Measurements from ENCODE around the gene MTHFR. TPM values are rescaled to one million over a fixed set of nuclear protein-coding genes. Genes with fewer than 3 reads are reported as not detected.

MTHFR gene
- total RNA-seq, 1 donor from 2014 or later = 13.0 TPM

DNA sequence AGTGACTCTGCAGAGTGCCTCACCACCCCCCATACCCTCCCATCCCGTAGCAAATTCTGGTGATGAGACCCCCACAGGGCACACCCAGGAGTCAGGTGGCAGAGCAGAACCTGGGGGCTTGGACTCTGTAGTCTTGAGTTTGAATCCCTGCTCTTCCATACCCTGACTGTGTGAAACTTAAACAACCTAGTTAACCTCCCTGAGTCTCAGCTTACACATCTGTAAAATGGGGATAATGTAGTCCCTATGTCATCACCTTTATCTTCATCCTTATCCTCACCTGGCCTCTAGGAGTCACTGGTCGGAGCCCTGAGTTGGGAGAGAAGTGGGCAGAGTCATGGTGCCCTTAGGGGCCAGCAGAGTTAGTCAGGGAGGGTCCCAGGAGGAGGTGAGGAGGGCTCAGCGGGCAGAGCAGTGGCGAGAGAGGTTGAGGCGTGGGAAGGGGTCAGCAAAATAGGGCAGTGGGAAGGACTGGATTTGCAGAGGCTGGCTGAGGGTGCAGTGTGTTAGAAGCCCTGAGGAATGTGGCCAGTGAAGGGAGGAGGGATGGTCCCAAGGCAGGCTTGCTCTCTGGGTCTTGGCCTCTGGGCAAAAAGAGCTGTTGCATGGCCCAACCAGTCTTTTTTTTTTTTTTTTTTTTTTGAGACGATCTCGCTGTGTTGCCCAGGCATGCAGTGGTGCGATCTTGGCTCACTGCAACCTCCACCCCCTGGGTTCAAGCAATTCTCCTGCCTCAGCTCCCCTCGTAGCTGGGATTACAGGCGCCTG lies 25.2 kb downstream of the MTHFR start:
- Mint-ChIP-seq H3K27me3 (ENCODE audit: low read depth, unreplicated experiment) (peaks cover 14% of the 10 kb centered on the region), H3K36me3 (ENCODE audit: low read depth, unreplicated experiment) (no peaks in the 10 kb centered on the region), H3K4me3 (ENCODE audit: unreplicated experiment) (no peak overlapping the region), H3K27ac (ENCODE audit: unreplicated experiment) (no peak overlapping the region), H3K9me3 (ENCODE audit: unreplicated experiment) (no peaks in the 10 kb centered on the region), H3K4me1 (ENCODE audit: low read depth, unreplicated experiment) (no peaks in the 10 kb centered on the region)
- Histone ChIP-seq H3K36me3 (ENCODE audit: insufficient read depth, low read length) (no peaks in the 10 kb centered on the region), H2AFZ (ENCODE audit: low read depth, low read length) (no peak overlapping the region), H3K4me1 (ENCODE audit: insufficient read depth, low read length) (peaks cover 8% of the 10 kb centered on the region), H3K79me2 (ENCODE audit: insufficient read depth, low read length) (no peaks in the 10 kb centered on the region), H3K9ac (ENCODE audit: low read length) (no peak overlapping the region), H3K27ac (ENCODE audit: low read depth, low read length) (no peak overlapping the region), H3K9me3 (ENCODE audit: insufficient read depth, low read depth, low read length) (no peaks in the 10 kb centered on the region), H3K4me3 (ENCODE audit: insufficient read depth, low read depth, low read length) (no peak overlapping the region), H3K4me2 (ENCODE audit: low read length) (no peak overlapping the region), H4K20me1 (ENCODE audit: insufficient read depth, low read length) (no peaks in the 10 kb centered on the region), H3K27me3 (ENCODE audit: insufficient read depth, low read length) (no peaks in the 10 kb centered on the region)
- DNase-seq (ENCODE audit: low read depth) (no peak), FAIRE-seq (no peak)
- no peak for TF ChIP-seq EZH2 (IDR thresholded peaks at IDR 0.05; ENCODE audit: insufficient read depth, low read length)
- no peak for TF ChIP-seq CTCF (IDR thresholded peaks at IDR 0.05; ENCODE audit: insufficient read depth, low read depth, low read length)

DNA sequence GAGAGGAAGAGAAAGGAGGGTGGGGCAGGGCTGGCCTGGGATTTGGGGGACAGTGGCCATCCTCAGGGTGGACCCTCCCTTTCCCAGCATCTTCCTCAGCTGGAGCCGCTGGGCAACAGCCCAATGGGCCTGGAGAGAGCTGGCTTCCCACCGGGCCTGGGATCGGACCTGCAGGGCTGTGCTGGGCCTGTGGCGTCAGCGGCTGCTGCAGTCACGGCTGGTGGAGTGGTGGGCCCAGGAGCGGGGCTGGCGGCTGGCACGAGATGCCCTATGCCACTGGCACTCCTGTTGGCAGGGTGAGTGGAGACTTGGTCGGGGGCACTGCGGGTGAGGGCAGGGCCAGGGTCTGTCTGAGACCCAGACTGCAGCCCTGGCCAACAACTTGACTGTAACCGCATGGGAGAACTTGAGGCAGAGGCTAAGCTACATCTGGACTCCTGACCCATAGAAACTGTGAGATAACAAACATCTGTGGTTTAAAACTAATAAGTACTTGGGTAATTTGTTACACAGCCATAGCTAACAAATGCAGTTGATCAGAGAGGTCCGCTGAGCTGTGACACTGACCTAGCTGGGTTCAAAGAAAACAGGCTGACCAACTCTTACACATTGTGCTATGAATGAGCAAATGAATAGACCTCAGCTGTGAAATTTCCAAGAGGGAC lies 25.9 kb downstream of the MTHFR start:
- Histone ChIP-seq H3K4me1 (ENCODE audit: insufficient read depth, low read length) (peaks cover 1% of the 10 kb centered on the region), H3K9ac (ENCODE audit: low read length) (no peak overlapping the region), H3K27me3 (ENCODE audit: insufficient read depth, low read length) (no peaks in the 10 kb centered on the region), H3K36me3 (ENCODE audit: insufficient read depth, low read length) (no peaks in the 10 kb centered on the region), H3K4me3 (ENCODE audit: insufficient read depth, low read depth, low read length) (no peak overlapping the region), H3K27ac (ENCODE audit: low read depth, low read length) (no peak overlapping the region), H3K9me3 (ENCODE audit: insufficient read depth, low read depth, low read length) (no peaks in the 10 kb centered on the region), H4K20me1 (ENCODE audit: insufficient read depth, low read length) (no peaks in the 10 kb centered on the region), H2AFZ (ENCODE audit: low read depth, low read length) (no peak overlapping the region), H3K4me2 (ENCODE audit: low read length) (no peak overlapping the region), H3K79me2 (ENCODE audit: insufficient read depth, low read length) (no peaks in the 10 kb centered on the region)
- Mint-ChIP-seq H3K36me3 (ENCODE audit: low read depth, unreplicated experiment) (no peaks in the 10 kb centered on the region), H3K4me3 (ENCODE audit: unreplicated experiment) (no peak overlapping the region), H3K27me3 (ENCODE audit: low read depth, unreplicated experiment) (peaks cover 14% of the 10 kb centered on the region), H3K4me1 (ENCODE audit: low read depth, unreplicated experiment) (no peaks in the 10 kb centered on the region), H3K9me3 (ENCODE audit: unreplicated experiment) (no peaks in the 10 kb centered on the region), H3K27ac (ENCODE audit: unreplicated experiment) (no peak overlapping the region)
- TF ChIP-seq EZH2 (IDR thresholded peaks at IDR 0.05; ENCODE audit: insufficient read depth, low read length) = no peak
- TF ChIP-seq CTCF (IDR thresholded peaks at IDR 0.05; ENCODE audit: insufficient read depth, low read depth, low read length) = no peak
- no peak for DNase-seq (ENCODE audit: low read depth)
- no peak for FAIRE-seq

All from astrocyte (in vitro differentiated cells and primary cell).